Neural cell (in vitro differentiated cells): Measurements from ENCODE around the gene EMC10. TPM values are rescaled to one million over a fixed set of nuclear protein-coding genes. Genes with fewer than 3 reads are reported as not detected.

ENCODE experiments used
- H2AFZ ChIP-seq: fragments of 200-600, 300-800 bp; sonication (generic), shearing (Covaris generic); 2 replicates; pipeline ENCODE4 v1.6.0; 2014; ENCODE audit warnings: low read depth, mild to moderate bottlenecking, antibody characterized with exemption, low read length, moderate library complexity
- H3F3A ChIP-seq: fragments of 200-600 bp; shearing (Covaris generic); 2 replicates; pipeline ENCODE4 v1.6.1; 2016; ENCODE audit warnings: mild to moderate bottlenecking, moderate library complexity, mixed read lengths, antibody characterized with exemption, low read length; ENCODE audit not compliant: insufficient read depth, poor library complexity, severe bottlenecking
- H3K27ac ChIP-seq: fragments of 200-600, 300-800 bp; sonication (generic), shearing (Covaris generic); 2 replicates; pipeline ENCODE4 v1.5.1; 2014; ENCODE audit warnings: mild to moderate bottlenecking, low read length, moderate library complexity
- H3K27me3 ChIP-seq: fragments of 300-800, 200-600 bp; sonication (generic), shearing (Covaris generic); 2 replicates; pipeline ENCODE4 v1.6.0; 2014; ENCODE audit warnings: mild to moderate bottlenecking, low read depth, low read length, moderate library complexity; ENCODE audit not compliant: insufficient read depth
- H3K36me3 ChIP-seq: fragments of 300-800, 200-600 bp; sonication (generic), shearing (Covaris generic); 2 replicates; pipeline ENCODE4 v1.5.1; 2014; ENCODE audit warnings: mild to moderate bottlenecking, antibody characterized with exemption, low read length, moderate library complexity; ENCODE audit not compliant: insufficient read depth
- H3K4me2 ChIP-seq: fragments of 300-800, 200-600 bp; sonication (generic), shearing (Covaris generic); 2 replicates; pipeline ENCODE4 v1.6.0; 2014; ENCODE audit warnings: mild to moderate bottlenecking, low read length
- H3K4me3 ChIP-seq: fragments of 300-800, 200-600 bp; sonication (generic), shearing (Covaris generic); 2 replicates; pipeline ENCODE4 v1.5.1; 2014; ENCODE audit warnings: mild to moderate bottlenecking, low read length, moderate library complexity
- H3K79me2 ChIP-seq: fragments of 200-600 bp; shearing (Covaris generic); replicated peaks from 2 replicates; pipeline ENCODE4 v1.6.0; 2014; ENCODE audit warnings: mild to moderate bottlenecking, low read length, moderate library complexity; ENCODE audit not compliant: insufficient read depth
- H3K9ac ChIP-seq: fragments of 300-800, 200-600 bp; sonication (generic), shearing (Covaris generic); 2 replicates; pipeline ENCODE4 v1.6.1; 2016; ENCODE audit warnings: mild to moderate bottlenecking, low read length, mixed read lengths
- H3K9me2 ChIP-seq: fragments of 200-600 bp; shearing (Covaris generic); 2 replicates; pipeline ENCODE4 v1.6.1; 2016; ENCODE audit warnings: mild to moderate bottlenecking, low read length, mixed read lengths; ENCODE audit not compliant: insufficient read depth
- H3K9me3 ChIP-seq: fragments of 200-600, 300-800 bp; sonication (generic), shearing (Covaris generic); 2 replicates; pipeline ENCODE4 v1.6.1; 2016; ENCODE audit warnings: mild to moderate bottlenecking, mixed run types, low read length, moderate library complexity, mixed read lengths
- H4K20me1 ChIP-seq: fragments of 200-600 bp; shearing (Covaris generic); 2 replicates; pipeline ENCODE4 v1.6.1; 2016; ENCODE audit warnings: mild to moderate bottlenecking, mixed run types; ENCODE audit not compliant: insufficient read depth
- CTCF ChIP-seq: fragments of 450-650 bp; IDR thresholded peaks from 2 replicates; pipeline ENCODE4 v1.5.1; 2014; ENCODE audit warnings: antibody characterized with exemption, mild to moderate bottlenecking, moderate library complexity; ENCODE audit not compliant: poor library complexity, severe bottlenecking
- EP300 ChIP-seq: fragments of 450-650 bp; conservative IDR thresholded peaks from 2 replicates; pipeline ENCODE4 v1.6.1; 2014; ENCODE audit warnings: antibody characterized with exemption, mild to moderate bottlenecking, moderate library complexity; ENCODE audit not compliant: poor library complexity, severe bottlenecking
- EZH2 ChIP-seq: fragments of 200-600, 300-800 bp; shearing (Covaris generic), sonication (generic); IDR thresholded peaks from 2 replicates; pipeline ENCODE4 v1.6.1; 2014; ENCODE audit warnings: antibody characterized with exemption, low read length, borderline replicate concordance, mild to moderate bottlenecking; ENCODE audit not compliant: insufficient read depth, poor library complexity, severe bottlenecking
- MXI1 ChIP-seq: fragments of 450-650 bp; conservative IDR thresholded peaks from 2 replicates; pipeline ENCODE4 v1.6.1; 2014; ENCODE audit warnings: antibody characterized with exemption, mild to moderate bottlenecking; ENCODE audit not compliant: poor library complexity, severe bottlenecking
- POLR2AphosphoS5 ChIP-seq: IDR thresholded peaks from 2 replicates; pipeline ENCODE4 v1.6.1; 2012
- RAD21 ChIP-seq: fragments of 450-650 bp; conservative IDR thresholded peaks from 2 replicates; pipeline ENCODE4 v1.6.1; 2014; ENCODE audit warnings: antibody characterized with exemption, mild to moderate bottlenecking, moderate library complexity
- SMC3 ChIP-seq: fragments of 450-650 bp; conservative IDR thresholded peaks from 2 replicates; pipeline ENCODE4 v1.6.1; 2014; ENCODE audit warnings: antibody characterized with exemption, mild to moderate bottlenecking, moderate library complexity; ENCODE audit not compliant: poor library complexity
- TAF1 ChIP-seq: IDR thresholded peaks from 2 replicates; pipeline ENCODE4 v1.6.1; 2012; ENCODE audit warnings: low read depth
- polyA plus RNA-seq: library from polyadenylated mRNA; depleted of rRNA; stranded (reverse); fragments of >200 nt; gene quantifications from 2 replicates; pipeline ENCODE4 v1.2.3, GENCODE V29; 2014
- TF ChIP-seq, protein P1 (sequence below): IDR thresholded peaks from 2 replicates; pipeline ENCODE4 v1.6.1; 2012; ENCODE audit warnings: borderline replicate concordance

Gene EMC10
- polyA plus RNA-seq, 1 donor from 2014 or later = 233 TPM

- Histone ChIP-seq H2AFZ (no peak overlapping the region), H4K20me1 (no peaks in the 10 kb centered on the region), H3K4me3 (no peak overlapping the region), H3K9me3 (no peaks in the 10 kb centered on the region), H3K36me3 (no peaks in the 10 kb centered on the region), H3F3A (no peaks in the 10 kb centered on the region), H3K27ac (no peak overlapping the region), H3K4me2 (no peak overlapping the region), H3K27me3 (no peaks in the 10 kb centered on the region), H3K79me2 (no peaks in the 10 kb centered on the region), H3K9ac (no peak overlapping the region), H3K9me2 (no peaks in the 10 kb centered on the region)
- no peak for TF ChIP-seq CTCF
- TF ChIP-seq EP300 = no peak
- no peak for TF ChIP-seq POLR2AphosphoS5
- no peak for TF ChIP-seq SMC3
- no peak for TF ChIP-seq RAD21
Observed at GRCh38 chr19:50498219-50499056, 22.1 kb downstream of the EMC10 start.

GRCh38 chr19:50500060-50500752, 23.9 kb downstream of the EMC10 start:
- Histone ChIP-seq H3K9ac (peak overlapping the region; percentile 38), H3K9me2 (no peaks in the 10 kb centered on the region), H3F3A (no peaks in the 10 kb centered on the region), H4K20me1 (no peaks in the 10 kb centered on the region), H3K36me3 (no peaks in the 10 kb centered on the region), H2AFZ (no peak overlapping the region), H3K4me3 (peak overlapping the region; percentile 28), H3K27me3 (no peaks in the 10 kb centered on the region), H3K27ac (no peak overlapping the region), H3K79me2 (no peaks in the 10 kb centered on the region), H3K9me3 (no peaks in the 10 kb centered on the region), H3K4me2 (no peak overlapping the region)
- TF ChIP-seq POLR2AphosphoS5 (no peak), TAF1 (no peak), EZH2 (no peak), CTCF (peak; percentile 27), RAD21 (peak; percentile 15), MXI1 (no peak), EP300 (no peak), SMC3 (peak; percentile 44)
- TF ChIP-seq, protein P1, sequence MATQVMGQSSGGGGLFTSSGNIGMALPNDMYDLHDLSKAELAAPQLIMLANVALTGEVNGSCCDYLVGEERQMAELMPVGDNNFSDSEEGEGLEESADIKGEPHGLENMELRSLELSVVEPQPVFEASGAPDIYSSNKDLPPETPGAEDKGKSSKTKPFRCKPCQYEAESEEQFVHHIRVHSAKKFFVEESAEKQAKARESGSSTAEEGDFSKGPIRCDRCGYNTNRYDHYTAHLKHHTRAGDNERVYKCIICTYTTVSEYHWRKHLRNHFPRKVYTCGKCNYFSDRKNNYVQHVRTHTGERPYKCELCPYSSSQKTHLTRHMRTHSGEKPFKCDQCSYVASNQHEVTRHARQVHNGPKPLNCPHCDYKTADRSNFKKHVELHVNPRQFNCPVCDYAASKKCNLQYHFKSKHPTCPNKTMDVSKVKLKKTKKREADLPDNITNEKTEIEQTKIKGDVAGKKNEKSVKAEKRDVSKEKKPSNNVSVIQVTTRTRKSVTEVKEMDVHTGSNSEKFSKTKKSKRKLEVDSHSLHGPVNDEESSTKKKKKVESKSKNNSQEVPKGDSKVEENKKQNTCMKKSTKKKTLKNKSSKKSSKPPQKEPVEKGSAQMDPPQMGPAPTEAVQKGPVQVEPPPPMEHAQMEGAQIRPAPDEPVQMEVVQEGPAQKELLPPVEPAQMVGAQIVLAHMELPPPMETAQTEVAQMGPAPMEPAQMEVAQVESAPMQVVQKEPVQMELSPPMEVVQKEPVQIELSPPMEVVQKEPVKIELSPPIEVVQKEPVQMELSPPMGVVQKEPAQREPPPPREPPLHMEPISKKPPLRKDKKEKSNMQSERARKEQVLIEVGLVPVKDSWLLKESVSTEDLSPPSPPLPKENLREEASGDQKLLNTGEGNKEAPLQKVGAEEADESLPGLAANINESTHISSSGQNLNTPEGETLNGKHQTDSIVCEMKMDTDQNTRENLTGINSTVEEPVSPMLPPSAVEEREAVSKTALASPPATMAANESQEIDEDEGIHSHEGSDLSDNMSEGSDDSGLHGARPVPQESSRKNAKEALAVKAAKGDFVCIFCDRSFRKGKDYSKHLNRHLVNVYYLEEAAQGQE = no peak
